ENCODE measurements around the gene PYURF.
A peak's percentile ranks its signal among the peaks of the same experiment; 100 is the strongest.

The PYURF gene, protein sequence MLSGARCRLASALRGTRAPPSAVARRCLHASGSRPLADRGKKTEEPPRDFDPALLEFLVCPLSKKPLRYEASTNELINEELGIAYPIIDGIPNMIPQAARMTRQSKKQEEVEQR

DNA sequence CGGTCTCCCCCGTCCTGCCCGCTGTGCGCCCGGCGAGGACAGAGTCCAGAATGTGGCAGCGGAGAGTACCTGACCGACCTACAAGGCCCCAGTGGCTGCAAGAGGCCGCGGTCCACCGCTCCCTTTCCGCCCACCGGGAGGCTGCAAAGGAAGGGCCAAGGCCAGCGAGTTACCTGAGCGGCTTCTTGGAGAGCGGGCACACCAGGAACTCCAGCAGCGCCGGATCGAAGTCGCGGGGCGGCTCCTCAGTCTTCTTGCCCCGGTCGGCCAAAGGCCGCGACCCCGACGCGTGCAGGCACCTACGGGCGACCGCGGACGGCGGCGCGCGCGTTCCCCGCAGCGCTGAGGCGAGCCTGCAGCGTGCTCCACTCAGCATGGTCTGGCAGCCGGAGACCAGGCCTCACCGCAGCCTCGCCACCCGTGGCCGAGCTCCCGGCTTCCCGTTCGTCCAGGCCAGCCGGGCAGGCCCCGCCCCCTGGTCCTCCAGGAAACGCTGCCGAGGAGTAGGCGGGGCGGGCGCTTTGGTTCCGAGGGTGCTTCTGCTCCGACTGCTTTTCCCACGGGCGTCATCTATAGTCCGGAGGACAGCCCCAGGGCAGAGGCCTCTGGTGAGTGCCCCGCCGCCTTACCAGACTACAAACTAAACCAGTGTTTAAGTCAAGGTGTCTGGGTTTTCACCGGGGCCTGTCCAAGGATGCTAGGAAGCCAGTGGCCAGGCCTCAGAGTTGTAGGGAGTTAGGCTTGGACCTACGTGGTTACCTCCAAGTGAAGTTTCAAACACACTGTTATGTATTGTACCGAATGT is at the start of gene PYURF:
Gene PYURF (minus strand): TSS at position 452 of the 805 bp plus-strand sequence. CDS start 76 bp downstream, at position 376.
- DNase-seq (ENCODE audit: low read depth in 2 of 3, low spot score in 2 of 3), result peak; percentile 42 to 82 (median 63)

DNA sequence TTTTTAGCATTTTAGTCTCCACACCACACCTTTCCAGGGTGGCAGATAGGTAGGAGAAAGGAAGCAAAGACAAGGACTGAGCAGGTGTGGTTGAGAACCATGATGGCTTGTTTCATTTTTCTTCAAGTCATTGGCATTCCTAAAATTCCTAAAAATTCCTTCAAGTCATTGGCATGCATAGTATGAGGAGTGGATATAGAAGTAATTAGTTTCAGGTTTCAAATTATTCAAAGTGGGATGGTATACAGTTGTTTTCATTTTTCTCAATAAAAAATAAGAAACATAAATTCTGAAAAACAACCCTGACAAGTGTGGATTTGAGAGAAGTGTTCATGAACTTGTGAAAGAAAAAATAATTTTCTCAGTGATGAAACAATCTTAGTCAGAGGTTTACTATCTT is 46.4 kb upstream of the PYURF start:
- no peak for DNase-seq (ENCODE audit: low read depth in 2 of 3, low spot score in 2 of 3)

DNA sequence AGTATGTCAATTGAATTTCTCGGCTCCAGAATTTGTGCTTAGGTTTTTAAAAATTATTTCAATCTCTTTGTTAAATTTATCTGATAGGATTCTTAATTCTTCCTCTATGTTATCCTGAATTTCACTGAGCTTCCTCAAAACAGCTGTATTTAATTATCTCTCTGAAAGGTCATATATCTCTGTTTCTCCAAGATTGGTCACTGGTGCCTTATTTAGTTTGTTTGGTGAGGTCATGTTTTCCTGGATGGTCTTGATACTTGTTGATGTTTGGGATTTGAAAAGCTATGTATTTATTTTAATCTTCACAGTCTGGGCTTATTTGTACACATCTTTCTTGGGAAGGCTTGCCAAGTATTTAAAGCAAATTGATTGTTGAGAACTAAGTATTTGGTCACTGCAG is 44.0 kb upstream of the PYURF start:
- DNase-seq (ENCODE audit: low read depth in 2 of 3, low spot score in 2 of 3), result no peak

DNA sequence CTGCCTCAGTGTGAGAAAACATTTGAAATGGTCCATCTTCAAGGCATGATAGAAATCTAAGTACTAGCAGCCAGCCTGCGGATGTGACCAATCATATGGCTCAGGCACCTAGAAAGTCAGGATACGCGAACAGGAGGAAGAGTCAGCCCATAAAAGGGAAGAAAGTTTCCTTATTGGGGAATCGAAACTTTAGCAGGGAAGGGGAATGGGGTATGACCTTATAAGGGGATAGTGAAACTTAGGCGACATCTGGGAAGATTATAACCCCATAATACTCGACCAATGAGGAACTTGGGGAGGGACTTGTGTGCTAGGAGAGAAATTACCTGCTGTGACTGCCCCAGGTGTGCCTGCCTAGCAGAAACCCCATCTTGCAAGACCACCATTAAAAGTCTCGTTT is 26.2 kb upstream of the PYURF start:
- DNase-seq (ENCODE audit: low read depth in 2 of 3, low spot score in 2 of 3), result no peak

DNA sequence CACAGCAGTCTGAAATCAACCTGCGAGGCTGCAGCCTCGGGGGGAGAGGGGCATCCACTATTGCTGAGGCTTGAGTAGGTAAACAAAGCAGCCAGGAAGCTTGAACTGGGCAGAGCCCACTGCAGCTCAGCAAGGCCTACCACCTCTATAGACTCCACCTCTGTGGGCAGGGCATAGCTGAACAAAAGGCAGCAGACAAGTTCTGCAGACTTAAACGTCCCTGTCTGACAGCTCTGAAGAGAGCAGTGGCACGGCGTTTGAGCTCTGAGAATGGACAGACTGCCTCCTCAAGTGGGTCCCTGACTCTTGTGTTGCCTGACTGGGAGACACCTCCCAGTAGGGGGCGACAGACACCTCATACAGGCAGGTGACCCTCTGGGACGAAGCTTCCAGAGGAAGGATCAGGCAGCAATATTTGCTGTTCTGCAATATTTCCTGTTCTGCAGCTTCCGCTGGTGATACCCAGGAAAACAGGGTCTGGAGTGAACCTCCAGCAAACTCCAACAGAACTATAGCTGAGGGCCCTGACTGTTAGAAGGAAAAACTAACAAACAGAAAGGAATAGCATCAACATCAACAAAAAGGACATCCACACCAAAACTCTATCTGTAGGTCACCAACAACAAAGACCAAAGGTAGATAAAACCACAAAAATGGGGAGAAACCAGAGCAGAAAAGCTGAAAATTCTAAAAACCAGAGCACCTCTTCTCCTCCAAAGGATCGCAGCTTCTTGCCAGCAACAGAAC is 15.9 kb upstream of the PYURF start:
- peak; percentile 39 to 54 (median 45) for DNase-seq (ENCODE audit: low read depth in 2 of 3, low spot score in 2 of 3)

DNA sequence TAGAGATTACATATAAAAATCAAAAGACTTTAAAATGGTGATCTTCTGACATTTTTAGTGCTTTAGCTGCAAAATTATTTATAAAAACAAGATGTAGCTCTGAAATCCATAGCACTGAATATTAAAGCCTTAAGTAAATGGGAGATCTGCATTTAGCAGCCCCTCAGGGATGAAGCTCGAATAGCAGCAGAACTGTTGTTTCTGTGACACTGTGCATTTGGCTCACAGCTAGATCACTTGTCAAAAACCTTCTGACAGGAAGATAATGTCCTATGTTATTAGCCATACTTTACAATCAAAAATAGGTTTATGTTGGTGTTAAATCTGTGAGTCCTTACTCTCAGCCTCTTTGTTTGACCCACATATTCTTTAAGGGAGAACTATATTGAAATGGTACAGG is 14.1 kb upstream of the PYURF start:
- no peak for DNase-seq (ENCODE audit: low read depth in 2 of 3, low spot score in 2 of 3)

DNA sequence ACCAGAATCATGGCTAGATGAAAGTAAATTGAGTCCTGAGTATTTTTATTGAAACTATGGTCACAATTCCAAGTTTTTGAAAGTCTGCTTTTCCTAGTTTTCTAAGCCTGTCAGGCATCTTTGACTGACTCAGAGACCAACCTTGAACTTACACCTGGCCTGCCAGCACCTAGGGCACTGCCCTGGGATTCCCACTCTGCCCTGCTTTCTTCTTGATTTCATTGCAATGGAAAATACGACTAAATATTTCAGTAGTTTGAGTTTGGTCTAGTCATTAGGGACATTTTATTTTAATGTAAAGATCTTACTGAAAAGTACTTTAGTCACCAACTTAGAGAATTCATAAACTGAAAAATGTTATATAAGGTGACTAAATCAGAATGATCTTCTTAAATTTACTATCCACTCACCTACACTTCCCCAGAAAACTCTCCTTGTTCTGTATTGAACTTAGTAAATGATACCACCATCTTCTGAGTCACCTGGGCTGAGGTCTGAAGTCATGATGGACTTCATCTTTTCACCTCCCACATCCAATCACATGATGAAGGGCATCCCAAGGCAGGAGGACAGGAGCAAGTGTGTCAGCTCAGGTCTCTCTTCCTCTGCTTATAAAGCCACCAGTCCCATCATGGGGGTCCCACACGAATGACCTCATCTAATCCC is 11.6 kb upstream of the PYURF start:
- no peak for DNase-seq (ENCODE audit: low read depth in 2 of 3, low spot score in 2 of 3)

DNA sequence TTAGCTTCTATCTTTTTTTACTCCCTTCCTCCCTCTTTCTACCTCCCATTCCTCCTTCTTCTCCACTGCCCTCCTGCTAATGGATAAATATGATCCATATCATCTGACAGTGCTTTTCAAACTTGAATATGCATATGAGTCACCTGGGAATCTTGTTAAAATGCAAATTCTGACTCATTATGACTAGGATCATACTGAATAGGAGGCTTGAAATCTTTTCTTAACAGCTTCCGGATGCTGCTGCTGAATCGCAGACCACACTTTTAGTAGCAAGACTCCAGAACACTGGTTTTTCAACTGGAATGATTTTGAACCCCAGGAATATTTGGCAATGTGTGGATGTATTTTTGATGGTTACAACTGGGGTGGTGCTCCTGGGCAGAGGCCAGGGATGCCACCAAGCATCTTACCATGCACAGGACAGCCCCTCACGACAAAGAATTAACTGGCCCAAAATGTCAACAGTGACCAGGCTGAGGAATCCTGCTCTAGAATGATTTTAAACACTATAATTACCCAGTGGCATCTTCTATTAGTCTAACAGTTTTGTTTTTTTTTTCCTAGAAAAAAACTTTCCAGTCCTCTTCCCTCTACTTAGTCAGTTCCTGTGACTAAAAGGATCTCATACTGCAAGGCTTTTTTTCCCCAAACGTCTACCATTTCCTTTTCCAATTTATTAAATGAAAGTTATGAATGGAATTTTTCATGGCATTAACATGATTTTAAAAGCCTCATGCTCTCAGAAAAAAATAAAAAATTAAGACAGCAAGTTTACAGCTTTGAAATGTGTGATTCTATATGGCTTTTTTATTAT is 10.6 kb upstream of the PYURF start:
- no peak for DNase-seq (ENCODE audit: low read depth in 2 of 3, low spot score in 2 of 3)

DNA sequence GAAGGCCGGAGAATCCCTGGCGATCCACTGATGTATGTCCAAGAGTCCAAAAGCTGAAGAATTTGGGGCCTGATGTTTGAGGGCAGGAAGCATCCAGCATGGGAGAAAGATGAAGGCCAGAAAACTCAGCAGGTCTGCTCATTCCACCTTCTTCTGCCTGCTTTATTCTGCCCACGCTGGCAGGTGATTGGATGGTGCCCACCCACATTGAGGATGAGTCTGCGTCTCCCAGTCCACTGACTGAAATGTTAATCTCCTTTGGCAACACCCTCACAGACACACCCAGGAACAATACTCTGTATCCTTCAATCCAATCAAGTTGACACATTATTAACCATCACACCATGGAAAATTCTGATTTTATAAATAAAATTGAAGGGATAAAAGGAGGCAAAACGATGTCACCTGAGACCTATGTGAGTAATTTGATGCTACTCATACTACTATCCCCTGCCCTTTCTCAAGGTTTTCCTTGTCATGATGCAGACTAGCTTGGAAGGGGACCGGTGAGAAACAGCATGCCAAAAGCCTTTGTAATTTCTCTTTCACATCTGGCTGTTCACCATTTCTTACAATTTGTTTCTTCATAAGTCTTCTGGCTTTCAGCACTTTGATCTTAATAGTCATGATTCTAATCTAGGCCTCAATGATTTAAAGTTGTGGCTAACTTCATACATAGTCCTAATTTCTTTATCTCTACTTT is 9.7 kb upstream of the PYURF start:
- no peak for DNase-seq (ENCODE audit: low read depth in 2 of 3, low spot score in 2 of 3)

DNA sequence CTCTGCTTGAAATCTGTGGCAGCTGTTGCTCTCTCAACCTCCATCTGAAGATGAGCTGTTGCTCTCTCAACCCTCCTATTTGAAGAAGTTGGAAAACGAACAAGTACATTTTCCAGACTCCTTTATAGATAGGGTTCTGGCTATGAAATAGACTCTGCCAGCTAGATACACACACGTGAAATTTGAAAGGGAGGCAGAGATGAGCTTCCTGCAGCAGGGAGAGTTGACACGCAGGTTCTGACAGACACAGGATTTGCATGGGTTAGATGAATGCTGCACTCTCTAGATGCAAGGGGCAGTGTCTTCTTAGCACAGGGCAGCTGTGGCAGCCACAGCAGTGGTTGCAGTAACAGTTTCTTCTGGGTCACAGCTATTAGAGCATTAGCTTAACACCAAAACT is 8.0 kb upstream of the PYURF start:
- DNase-seq (ENCODE audit: low read depth in 2 of 3, low spot score in 2 of 3), result no peak

DNA sequence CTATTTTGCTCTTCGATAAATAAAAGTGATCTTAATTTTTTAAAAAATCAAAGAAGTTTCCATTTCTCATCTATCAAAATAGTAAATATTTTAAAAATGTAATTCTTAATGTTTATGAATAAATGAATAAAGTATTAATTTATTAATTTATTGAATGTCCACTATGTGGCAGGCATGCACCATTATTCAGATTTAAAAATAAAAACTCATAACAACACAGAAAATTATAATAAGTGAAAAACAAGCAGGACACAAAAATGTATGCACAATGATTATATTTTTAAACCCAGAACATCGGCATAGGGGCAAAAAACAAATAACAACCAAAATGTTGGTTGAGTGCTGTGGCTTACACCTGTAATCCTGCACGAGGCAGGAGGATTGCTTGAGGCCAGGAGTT is 5.3 kb upstream of the PYURF start:
- no peak for DNase-seq (ENCODE audit: low read depth in 2 of 3, low spot score in 2 of 3)

DNA sequence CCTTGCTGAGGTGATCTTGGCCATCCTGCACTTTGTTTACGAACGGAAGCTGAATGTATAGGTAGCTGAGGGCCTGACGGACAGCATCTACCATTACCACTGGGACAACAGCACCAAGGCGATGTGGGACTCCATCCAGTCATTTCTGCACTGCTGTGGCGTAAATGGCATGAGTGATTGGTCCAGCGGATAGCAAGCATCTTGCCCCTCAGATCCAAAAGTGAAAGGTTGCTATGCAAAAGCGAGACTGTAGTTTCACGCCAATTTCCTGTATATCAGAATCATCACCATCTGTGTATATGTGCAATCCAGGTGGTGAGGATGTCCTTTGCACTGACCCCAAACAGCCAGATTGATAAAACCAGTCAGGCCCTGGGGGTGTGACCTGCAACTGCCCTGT is 4.2 kb upstream of the PYURF start:
- no peak for DNase-seq (ENCODE audit: low read depth in 2 of 3, low spot score in 2 of 3)

DNA sequence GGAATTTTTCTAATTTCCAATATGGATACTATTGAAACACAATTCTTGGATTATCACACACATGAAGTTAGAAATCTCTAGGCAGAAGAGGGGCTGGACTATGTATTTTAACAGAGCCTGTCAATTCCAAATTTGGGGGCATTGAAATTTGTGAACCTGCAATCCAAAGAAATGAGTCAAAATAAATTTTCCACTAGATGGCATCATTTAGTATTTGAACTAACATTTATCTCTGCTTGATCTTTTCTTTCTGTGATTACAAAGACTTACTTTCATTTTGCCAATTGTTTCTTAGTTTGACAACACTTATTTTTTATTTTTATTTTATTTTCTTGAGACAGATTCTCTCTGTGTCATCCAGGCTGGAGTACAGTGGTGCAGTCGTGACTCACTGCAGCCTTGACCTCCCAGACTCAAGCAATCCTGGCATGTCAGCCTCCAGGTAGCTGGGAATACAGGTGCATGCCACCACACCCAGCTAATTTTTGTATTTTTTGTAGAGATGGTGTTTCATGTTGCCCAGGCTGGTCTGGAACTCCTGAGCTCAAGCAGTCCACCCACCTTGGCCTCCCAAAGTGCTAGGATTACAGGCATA is 2.7 kb upstream of the PYURF start:
- DNase-seq (ENCODE audit: low read depth in 2 of 3, low spot score in 2 of 3), result no peak

DNA sequence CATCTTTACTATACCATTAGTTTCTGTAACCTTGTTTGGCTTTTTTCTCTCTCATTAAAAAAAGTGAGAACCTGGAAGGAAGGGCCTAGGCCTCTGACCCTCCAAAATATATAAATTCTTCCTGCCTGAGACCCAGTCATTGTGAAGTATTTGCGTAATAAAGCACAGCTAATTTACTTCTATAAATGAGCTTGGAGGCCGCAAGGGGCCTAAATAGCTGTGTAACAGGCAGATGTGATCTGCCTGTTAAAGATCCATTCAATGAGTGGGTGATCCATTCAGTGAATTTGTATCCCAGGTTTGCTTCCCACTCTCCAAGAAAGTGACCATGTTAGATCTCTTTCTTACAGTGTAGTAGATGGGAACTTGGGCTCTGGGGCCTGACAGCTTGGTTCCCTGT is 595 bp upstream of the PYURF start:
- DNase-seq (ENCODE audit: low read depth in 2 of 3, low spot score in 2 of 3), result no peak

DNA sequence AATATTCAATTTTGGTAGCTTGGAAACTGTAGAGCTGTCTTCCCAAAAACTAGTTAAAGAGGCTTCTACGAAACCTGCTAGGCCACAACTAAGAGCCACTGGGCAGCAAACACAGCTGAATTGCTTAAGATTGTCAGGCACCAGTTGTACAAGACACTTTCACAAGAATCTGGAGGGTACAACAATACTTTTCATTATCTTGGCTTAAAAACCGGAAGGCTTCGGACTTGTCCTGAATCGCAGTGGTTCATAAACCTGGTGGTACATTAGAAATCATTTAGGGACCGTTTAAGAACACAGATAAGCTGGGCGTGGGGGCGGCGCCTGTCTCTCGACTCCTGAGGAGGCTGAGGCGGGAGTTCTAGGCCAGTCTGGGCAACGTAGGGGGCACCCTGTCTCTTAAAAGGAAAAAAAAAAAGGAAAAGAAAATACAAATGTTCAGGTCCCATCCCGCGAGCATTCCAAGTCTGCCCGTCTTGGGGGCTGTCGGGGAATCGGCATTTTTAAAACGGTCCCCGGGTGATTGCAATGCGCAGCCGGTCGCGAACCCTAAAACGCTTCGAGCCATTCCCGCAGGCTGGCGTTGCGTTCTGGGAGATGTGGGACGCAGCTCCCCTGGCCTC is 763 bp downstream of the PYURF start:
- no peak for DNase-seq (ENCODE audit: low read depth in 2 of 3, low spot score in 2 of 3)

DNA sequence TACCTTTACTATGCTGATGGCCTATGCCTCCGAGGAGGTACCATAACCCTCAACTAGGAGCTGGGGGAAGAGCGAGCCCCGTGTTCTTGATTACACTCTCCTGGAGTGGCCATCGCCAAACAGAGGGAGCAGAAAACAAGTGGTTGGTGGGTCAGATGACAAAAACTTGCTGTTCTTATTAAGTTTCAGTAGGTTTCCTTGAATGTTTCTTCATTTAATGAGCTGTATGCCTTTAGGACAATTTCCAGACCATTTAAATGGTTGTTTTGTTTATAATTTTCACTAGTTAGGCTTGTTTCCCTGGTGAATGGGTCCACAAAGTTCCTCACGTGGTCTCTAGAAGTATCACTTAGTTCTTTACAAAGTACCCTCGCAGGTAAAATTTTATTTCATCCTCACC is 4.7 kb downstream of the PYURF start:
- no peak for DNase-seq (ENCODE audit: low read depth in 2 of 3, low spot score in 2 of 3)

DNA sequence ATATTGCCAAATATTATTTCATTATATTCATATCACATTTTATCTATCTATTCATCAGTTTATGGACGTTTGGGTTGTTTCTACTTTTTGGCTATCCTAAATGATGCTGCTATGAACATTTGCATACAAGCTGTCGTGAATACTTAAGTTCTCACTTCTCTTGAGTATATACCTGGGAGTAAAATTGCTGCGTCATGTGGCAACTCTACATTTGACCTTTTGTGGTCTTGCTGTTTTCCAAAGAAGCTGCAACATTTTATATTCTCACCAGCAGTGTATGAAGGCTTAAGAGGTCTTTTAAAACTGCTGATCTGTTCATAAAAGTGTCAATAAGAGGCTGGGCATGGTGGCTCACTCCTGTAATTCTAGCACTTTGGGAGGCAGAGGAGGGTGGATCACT is 5.8 kb downstream of the PYURF start:
- no peak for DNase-seq (ENCODE audit: low read depth in 2 of 3, low spot score in 2 of 3)

DNA sequence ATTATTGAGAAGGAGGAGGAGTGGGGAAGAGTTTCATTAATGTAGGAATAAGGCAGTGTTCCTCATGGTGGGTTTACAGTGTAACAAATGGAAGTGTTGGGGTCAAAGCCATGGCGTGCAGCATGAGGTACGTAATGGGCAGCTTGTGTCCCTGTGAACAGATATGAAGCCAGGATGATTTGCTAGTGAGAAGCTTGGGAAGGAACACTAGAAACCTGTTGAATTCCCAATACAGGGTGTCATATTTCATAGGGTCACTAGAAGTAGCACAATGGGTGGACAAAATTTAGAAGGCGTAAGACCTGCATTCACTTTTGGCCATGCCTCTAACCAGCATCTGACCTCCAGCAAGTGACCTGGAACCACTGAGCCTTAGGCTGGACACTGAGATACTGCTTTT is 6.8 kb downstream of the PYURF start:
- no peak for DNase-seq (ENCODE audit: low read depth in 2 of 3, low spot score in 2 of 3)

Measured in activated CD8-positive, alpha-beta memory T cell treated with anti-CD3 and anti-CD28 coated beads for 48 hours (primary cell).